G401.6 (cell line): ENCODE data around the gene SCUBE1.
"Not testable (repeated sequence)": the region's sequence is repeated elsewhere in the genome, so short reads cannot be mapped to it uniquely, and the experiment has no call there.

Experiments used
- FAIRE-seq: peaks from 2 replicates; lab custom pipeline; 2012; peaks lifted over from hg19 to GRCh38; lab: Jason Lieb, UNC

The SCUBE1 gene

DNA sequence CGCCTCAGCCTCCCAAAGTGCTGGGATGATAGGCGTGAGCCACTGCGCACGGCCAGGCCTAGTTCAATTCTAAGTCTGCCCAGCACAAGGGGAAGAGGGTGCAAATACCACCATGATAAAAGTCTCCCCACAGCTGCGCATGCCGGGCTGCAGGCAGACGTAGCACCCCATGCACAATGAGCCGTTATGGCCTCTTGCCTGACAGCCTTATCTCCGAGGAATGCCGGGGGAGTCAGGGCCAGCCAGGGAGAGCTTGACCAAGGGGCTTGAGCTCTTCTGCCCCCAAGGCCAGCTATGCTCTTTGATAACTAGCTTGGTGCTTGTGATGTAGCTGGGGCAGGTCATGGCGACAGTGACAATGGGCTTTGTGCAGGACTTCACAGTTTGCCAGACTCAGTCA lies 13.7 kb upstream of the SCUBE1 start:
- FAIRE-seq = no peak

- not testable (repeated sequence) for FAIRE-seq
These were observed 12.5 kb upstream of the SCUBE1 start for GRCh38 chr22:43355688-43356087.

DNA sequence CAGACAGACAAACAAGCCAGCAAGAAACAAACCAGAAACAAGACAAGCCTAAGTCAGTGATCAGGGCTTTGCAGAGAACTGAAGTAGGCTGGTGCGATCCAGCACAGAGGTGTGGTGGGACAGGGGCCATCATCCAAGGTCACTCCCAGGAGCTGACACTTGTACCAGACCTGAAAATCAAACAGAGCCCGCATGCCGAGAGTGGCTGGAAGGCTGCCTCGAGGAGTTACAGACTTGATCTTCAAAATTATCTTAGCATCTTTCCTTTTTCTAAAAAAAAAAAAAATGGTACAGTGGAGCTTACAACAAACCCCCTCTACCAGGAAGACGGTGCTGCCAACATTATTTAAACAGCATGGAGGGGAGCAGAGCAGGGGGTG lies 8.8 kb upstream of the SCUBE1 start:
- no peak for FAIRE-seq

- no peak for FAIRE-seq
These were observed 6.5 kb upstream of the SCUBE1 start for GRCh38 chr22:43349636-43350035.

GRCh38 chr22:43346521-43346929 lies 3.4 kb upstream of the SCUBE1 start:
- FAIRE-seq = no peak

GRCh38 chr22:43345761-43346301 lies 2.7 kb upstream of the SCUBE1 start:
- FAIRE-seq = no peak

DNA sequence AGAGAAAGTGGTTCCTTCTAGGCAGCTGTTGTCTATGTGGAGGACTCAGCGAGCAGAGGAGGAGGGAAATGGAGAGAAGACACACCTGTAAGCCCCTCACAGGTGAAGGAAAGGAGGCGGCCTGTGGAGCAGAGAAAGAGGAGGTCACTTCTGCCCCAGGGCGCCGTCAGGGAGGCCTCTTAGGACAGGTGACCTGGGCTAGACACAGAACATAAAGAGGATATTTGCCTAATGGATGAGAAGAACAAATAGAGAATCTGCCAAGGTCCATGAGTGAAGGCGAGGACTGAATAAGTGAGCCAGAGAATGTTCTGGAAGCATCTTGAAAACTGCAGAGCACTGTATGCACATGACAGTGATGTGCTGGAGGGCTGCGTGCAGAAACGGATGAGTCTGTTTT lies 2.2 kb upstream of the SCUBE1 start:
- no peak for FAIRE-seq

DNA sequence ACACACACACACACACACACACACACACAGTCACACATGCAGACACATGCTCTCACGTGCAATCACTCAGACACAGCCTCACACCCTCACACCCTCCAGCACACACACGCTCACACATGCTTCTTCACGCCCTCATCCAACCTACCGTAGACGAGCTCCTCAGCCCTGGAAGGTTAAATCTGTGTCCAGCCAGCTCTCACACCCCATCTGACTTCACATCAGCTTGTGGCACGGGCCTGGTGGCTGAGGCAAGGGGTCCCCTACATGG lies 1.3 kb upstream of the SCUBE1 start:
- FAIRE-seq = no peak

DNA sequence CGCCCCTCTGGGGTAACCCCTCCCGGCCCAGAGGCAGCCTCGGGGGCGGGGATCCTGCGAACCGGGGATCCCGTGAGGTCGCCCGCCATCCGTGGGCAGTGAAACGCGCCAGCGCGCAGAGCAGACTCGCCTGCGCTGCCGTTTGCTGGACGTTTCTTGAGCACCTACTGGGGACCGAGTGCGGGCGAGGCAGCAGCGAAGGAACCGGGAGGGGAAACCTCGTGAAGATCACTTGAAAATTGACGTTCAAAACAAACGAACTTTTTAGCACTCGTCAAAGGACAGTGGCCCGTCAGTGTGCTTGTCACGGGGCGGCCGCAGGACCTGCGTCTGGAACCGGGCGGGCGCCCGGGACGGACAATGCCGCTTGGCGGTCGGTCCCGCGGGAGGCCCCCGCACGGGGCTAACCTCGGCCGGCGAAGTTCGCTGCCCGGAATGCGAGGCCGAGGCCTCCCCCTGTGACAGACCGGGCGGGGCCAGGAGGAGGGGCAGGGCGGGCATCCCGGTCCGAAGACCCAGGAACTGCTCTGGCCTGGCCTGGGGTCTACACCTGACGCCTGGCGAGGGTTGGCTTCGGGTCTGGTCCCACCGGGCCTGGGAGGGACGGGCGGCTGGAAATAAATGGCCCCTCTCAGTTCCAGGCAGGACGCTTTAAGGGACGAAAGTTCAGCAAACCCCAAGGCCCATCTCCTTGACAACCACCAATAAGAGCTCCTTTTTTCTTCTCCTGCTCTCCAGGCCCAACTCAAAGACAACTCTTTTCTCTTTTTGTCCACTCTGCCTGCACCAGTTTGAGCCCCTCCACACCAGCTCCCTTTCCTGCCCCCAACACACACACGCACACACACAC lies 723 bp upstream of the SCUBE1 start:
- FAIRE-seq = no peak

DNA sequence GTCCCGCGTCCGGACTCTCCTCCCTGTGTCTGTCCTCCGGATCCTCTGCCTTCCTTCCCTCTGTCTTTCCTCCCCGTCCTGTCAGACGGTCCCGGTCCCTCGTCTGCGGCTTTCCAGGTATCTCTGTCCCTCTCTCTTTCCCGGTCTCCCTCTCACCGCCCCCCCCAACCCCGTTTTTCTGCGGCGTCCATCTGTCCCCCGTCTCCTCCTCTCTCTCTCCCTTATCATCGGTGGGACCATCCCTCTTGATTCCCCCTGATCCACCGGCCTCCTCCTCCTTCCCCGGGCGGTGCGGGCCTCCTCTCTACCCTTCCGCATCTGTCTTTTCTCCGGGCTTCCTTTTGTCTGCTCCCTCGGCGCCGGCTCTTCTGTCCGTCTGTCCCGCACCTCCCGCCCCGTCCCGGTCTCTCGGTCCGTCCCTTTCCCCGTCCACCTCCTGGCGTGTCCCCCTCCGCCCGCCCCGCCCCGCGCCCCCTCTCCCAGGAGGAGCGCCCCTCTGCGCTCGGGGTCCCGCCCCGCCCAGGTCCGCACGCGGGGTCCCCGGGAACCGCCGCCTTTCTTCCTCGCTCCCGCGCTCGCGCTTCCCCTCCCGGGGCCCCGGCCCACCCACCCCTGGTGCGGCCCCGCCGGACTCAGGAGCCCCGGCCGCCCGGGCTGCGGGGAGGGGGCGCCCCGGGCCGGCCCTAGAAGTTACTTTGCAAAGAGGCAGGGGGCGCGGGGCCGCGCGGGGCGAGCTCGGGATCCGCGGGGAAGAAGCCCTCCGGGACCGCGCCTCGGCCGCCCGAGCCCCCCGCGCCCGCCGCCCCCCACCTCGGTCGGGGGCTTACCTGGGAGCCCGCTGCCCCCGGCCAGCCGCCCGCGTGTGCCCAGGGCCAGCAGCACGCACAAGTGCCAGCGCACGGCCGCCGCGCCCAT lies 568 bp downstream of the SCUBE1 start:
- no peak for FAIRE-seq

DNA sequence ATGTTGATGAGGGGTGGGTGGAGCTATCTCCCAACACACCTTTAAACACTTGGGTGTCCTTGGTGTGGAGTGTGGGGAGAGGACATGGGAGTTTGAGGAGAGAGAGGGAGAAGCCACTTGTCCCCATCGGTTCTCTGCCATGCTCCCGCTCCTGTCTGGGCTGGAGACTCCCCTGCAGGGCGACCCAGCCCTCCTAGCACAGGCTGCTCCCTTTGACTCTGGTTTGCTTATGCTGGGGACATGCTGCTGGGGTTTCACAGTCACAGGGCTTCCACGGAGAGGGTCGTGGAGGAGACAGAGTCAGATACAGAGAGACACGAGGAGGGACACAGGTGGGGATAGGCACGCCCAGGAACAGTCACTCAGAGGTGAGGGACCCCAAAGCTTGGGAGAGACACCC lies 1.6 kb downstream of the SCUBE1 start:
- no peak for FAIRE-seq

DNA sequence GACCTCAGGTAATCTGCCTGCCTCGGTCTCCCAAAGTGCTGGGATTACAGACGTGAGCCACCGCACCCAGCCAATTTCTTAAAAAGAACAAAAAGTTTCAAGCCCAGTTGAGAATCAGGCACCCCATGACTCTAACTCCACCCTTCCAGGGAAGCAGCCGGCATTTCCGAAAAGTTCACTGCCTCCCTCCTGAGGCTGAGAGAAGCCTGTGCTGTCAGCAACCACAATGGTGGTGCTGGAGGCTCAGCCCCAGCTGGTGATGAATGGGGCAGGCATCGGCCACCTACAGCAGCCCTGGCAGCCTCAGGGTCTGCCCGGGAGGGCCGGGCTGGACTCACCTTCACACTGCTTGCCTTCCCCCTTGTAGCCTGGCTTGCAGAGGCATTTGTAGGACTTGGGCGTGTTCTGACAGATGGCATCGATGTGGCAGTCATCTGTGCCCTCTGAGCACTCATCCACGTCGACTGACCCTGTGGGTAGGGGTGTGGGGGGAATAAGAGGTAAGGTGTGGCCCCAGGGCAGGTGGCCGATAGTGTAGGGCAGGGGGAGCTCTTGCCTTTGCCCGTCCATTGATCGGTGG lies 4.3 kb downstream of the SCUBE1 start:
- no peak for FAIRE-seq

DNA sequence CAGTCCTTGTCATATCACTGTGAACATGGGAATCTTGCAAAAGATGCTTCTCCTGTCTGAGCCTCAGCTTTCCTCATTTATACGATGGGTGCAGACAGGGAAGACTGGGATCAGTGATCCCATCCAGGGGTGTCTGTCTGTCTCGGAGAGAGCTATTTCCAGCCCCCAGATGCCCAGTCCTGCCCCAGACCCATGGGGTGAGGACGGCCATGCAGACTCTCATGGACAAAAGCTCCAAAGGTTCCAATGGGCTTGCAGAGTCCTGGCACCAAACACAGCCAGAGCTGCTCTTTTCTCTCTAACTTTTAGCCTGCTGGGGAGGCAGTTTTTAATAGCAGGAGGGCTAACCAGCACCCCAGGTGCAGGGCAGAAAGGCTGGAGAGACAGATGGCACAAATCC lies 5.2 kb downstream of the SCUBE1 start:
- FAIRE-seq = no peak

- FAIRE-seq = no peak
These were observed 5.8 kb downstream of the SCUBE1 start for GRCh38 chr22:43337385-43337784.

DNA sequence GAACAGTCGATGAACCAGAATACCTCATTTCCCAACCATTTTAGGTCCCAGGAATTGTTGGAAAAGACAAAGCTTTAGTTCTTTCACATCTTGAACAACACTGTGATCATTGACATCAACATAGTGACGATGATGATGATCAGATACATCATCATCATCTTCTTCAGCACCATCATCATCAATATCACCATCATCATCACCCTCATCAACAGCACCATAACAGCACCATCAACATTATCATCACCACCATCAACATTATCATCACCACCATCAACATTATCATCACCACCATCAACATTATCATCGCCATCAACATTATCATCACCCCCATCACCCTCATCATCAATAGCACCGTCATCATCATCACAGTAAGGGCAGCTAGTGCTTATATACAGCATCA lies 8.8 kb downstream of the SCUBE1 start:
- no peak for FAIRE-seq

DNA sequence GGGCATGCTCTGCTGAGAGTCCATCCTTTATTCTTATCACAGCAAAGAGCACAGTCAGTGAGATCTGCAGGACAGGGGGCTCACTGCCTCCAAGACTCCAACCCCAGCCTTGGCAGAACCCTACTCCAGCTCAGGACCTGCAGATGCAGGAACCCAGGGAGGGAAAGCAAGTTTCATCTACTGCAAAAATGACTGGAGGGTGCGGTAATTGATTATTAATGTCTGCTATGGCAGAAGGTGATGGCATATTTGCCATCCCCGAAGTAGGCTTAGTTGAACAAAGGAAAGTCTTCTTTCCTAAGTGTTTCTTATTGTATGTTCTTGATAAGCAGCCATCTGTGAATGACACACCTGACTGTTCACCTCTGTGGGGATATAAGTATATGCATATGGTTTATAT lies 9.2 kb downstream of the SCUBE1 start:
- FAIRE-seq = no peak

DNA sequence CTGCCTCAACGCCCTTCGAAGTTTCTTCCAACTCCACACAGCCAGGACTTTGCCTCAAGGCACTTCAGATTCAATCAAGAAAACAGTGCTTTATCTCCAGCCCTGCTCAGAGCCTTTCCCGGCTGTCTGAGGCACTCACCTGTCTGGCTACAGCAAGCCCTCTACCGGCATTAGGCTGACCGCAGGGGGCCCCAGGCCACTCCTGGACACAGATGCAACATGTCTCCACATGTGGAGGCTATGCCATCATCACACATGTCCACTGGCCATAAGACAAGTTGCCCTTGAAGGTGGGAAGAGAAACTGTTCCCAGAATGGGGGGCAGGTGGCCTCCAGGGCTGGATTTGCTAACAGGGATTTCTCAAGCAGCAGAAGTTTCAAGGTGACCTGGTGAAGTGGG lies 10.0 kb downstream of the SCUBE1 start:
- no peak for FAIRE-seq

GRCh38 chr22:43331698-43332097 lies 11.5 kb downstream of the SCUBE1 start:
- FAIRE-seq = no peak

- FAIRE-seq = no peak
These were observed 12.1 kb downstream of the SCUBE1 start for GRCh38 chr22:43331069-43331451.

DNA sequence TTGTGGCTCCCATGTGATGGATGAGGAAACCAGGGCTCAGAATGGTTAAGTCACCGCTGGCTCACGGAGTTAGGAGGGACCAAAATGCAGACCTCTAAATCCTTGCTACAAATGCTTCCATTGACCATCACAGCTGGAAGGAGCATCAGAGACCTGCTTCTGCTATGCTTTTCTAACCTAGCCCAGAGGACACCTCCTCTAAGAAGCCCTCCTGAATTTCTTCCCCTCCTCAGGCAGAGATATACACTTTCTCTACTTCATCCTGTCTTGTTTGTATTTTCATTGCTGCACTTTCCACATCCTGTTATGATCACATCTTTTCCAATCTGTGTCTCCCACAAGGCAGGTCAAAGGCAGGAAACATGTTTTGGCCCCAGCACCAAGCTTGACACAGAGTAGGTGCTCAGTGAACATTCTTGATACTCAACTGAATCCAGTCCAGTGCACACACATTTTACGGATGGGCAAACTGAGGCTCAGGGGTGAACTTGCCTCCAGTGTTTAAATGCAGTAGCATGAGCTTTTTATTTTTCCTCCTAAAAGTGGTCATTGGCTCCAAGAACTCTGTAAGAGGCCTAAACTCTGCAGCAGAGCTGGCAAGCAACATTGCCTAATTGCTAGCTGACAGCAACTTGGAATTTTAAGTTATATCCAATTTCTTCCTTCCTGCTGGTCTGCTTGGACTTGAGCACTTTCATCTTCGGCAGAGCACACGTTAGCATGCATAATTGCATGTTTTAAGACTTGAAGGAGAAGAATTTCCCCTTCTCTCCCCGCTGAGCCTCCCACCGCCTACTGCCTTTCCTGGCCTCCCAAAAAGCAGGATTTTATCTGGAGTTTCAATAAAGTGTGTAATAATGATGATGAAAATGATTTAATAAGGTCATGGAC lies 12.7 kb downstream of the SCUBE1 start:
- no peak for FAIRE-seq

- FAIRE-seq = no peak
These were observed 14.1 kb downstream of the SCUBE1 start for GRCh38 chr22:43329061-43329460.

DNA sequence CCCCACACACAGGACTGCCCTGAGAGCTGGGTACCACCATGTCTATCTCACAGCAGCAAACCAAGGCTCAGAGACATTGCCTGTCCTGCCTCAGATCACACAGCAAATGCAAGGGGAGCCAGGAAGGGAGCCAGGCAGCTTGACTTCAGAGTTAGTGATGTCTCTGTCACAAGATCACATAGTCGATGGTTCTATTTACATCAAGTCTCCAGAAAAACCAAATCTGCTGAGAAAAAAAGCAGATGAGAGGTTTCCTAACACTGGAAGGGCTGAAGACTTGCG lies 16.1 kb downstream of the SCUBE1 start:
- FAIRE-seq = no peak
